Measurements from ENCODE around the gene BTNL2. TPM values are rescaled to one million over a fixed set of nuclear protein-coding genes. Genes with fewer than 3 reads are reported as not detected.

BTNL2 gene
- total RNA-seq, 1 donor from 2014 or later, result not detected

DNA sequence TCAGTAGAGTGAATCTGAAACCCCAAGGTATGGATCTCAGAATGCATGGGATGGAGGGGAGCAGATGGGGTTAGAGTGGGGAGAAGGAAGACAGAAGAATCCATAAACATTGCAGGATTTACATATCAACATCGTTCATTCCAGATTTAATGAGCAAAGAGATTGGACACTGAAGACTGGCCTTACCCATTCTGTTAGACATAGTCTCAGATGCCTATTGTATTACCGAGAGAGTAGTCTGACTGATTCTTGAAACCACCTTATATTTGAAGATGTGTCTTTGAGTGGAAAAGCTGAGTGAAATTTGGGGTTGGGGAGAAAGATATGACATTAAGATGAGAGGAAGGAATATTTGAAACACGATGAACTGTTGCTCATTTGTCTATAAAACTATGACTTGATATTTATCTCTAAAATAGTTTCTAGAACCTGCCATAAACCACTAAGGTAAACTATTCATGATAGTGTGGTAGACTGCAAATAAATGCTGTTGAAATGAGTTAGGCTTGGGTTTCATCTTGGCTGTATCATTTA lies 38.4 kb upstream of the BTNL2 start:
- Mint-ChIP-seq H3K27me3 (ENCODE audit: insufficient read depth, low read depth) (peaks cover 5% of the 10 kb centered on the region), H3K4me1 (no peaks in the 10 kb centered on the region), H3K9me3 (no peaks in the 10 kb centered on the region), H3K27ac (no peak overlapping the region), H3K36me3 (no peaks in the 10 kb centered on the region), H3K4me3 (no peak overlapping the region)
- no peaks in the 10 kb centered on the region for H3F3A ChIP-seq (ENCODE audit: low read depth)
- no peaks in the 10 kb centered on the region for H3K27me3 ChIP-seq
- no peaks in the 10 kb centered on the region for H3K79me2 ChIP-seq (ENCODE audit: low read depth)
- no peak for TF ChIP-seq EZH2phosphoT487 (IDR thresholded peaks at IDR 0.05)
- no peak for TF ChIP-seq EZH2 (IDR thresholded peaks at IDR 0.05)
- TF ChIP-seq, protein P1, sequence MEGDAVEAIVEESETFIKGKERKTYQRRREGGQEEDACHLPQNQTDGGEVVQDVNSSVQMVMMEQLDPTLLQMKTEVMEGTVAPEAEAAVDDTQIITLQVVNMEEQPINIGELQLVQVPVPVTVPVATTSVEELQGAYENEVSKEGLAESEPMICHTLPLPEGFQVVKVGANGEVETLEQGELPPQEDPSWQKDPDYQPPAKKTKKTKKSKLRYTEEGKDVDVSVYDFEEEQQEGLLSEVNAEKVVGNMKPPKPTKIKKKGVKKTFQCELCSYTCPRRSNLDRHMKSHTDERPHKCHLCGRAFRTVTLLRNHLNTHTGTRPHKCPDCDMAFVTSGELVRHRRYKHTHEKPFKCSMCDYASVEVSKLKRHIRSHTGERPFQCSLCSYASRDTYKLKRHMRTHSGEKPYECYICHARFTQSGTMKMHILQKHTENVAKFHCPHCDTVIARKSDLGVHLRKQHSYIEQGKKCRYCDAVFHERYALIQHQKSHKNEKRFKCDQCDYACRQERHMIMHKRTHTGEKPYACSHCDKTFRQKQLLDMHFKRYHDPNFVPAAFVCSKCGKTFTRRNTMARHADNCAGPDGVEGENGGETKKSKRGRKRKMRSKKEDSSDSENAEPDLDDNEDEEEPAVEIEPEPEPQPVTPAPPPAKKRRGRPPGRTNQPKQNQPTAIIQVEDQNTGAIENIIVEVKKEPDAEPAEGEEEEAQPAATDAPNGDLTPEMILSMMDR (IDR thresholded peaks at IDR 0.05), result no peak
- H3K36me3 ChIP-seq, result no peaks in the 10 kb centered on the region
- no peaks in the 10 kb centered on the region for H3K4me1 ChIP-seq
- no peak overlapping the region for H3K27ac ChIP-seq
- H2AFZ ChIP-seq (replicated peaks), result no peak overlapping the region
- H3K9me3 ChIP-seq (ENCODE audit: low read depth), result no peaks in the 10 kb centered on the region
- H4K20me1 ChIP-seq (ENCODE audit: low read depth), result no peaks in the 10 kb centered on the region
- H3K9ac ChIP-seq, result no peak overlapping the region
- no peak overlapping the region for H3K4me2 ChIP-seq
- H3K4me3 ChIP-seq, result no peak overlapping the region
- DNase-seq (ENCODE audit: low spot score), result no peak

DNA sequence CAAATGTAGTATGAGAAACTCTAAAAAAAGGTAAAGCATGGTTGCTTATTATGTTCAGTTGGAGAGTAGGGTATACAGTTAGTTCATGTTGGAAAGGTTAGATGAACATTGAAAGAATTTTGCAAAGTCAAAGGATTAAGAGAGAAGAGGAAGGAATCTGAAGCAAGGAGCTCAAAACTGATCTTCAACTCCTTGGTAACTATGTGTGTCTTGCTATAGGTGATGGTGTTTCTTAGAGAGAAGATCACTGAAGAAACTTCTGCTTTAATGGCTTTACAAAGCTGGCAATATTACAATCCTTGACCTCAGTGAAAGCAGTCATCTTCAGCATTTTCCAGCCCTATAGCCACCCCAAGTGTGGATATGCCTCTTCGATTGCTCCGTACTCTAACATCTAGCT lies 37.5 kb upstream of the BTNL2 start:
- Histone ChIP-seq H3F3A (ENCODE audit: low read depth) (no peaks in the 10 kb centered on the region), H3K9ac (no peak overlapping the region), H3K36me3 (no peaks in the 10 kb centered on the region), H3K79me2 (ENCODE audit: low read depth) (no peaks in the 10 kb centered on the region), H3K27ac (no peak overlapping the region), H3K4me3 (no peak overlapping the region), H4K20me1 (ENCODE audit: low read depth) (no peaks in the 10 kb centered on the region), H2AFZ (replicated peaks) (no peak overlapping the region), H3K4me2 (no peak overlapping the region), H3K9me3 (ENCODE audit: low read depth) (no peaks in the 10 kb centered on the region), H3K27me3 (no peaks in the 10 kb centered on the region), H3K4me1 (no peaks in the 10 kb centered on the region)
- H3K9me3 Mint-ChIP-seq, result no peaks in the 10 kb centered on the region
- no peak overlapping the region for H3K27ac Mint-ChIP-seq
- H3K4me3 Mint-ChIP-seq, result no peak overlapping the region
- H3K27me3 Mint-ChIP-seq (ENCODE audit: insufficient read depth, low read depth), result peaks cover 5% of the 10 kb centered on the region
- no peak for DNase-seq (ENCODE audit: low spot score)
- TF ChIP-seq EZH2 (IDR thresholded peaks at IDR 0.05) (no peak), EZH2phosphoT487 (IDR thresholded peaks at IDR 0.05) (no peak)
- TF ChIP-seq, protein P1 (IDR thresholded peaks at IDR 0.05), result no peak
- no peaks in the 10 kb centered on the region for H3K36me3 Mint-ChIP-seq
- H3K4me1 Mint-ChIP-seq, result no peaks in the 10 kb centered on the region

DNA sequence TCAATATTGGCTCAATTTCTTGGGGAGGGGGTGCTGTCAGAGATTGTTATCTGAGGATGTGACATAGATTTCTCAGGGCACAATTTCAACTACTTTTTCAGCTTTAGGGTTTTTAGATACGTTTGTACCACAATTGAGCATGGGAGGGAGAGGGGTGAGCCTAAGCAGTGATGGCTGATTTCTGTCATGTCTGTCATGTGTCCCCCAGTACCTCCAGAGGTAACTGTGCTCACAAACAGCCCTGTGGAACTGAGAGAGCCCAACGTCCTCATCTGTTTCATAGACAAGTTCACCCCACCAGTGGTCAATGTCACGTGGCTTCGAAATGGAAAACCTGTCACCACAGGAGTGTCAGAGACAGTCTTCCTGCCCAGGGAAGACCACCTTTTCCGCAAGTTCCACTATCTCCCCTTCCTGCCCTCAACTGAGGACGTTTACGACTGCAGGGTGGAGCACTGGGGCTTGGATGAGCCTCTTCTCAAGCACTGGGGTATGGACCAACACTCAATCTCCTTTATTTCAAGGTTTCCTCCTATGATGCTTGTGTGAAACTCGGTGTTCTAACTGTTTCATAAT lies 36.1 kb upstream of the BTNL2 start:
- H3F3A ChIP-seq (ENCODE audit: low read depth), result no peaks in the 10 kb centered on the region
- Mint-ChIP-seq H3K27me3 (ENCODE audit: insufficient read depth, low read depth) (peaks cover 5% of the 10 kb centered on the region), H3K9me3 (no peaks in the 10 kb centered on the region), H3K4me3 (no peak overlapping the region), H3K36me3 (no peaks in the 10 kb centered on the region), H3K27ac (no peak overlapping the region), H3K4me1 (no peaks in the 10 kb centered on the region)
- H4K20me1 ChIP-seq (ENCODE audit: low read depth), result no peaks in the 10 kb centered on the region
- no peak overlapping the region for H3K9ac ChIP-seq
- DNase-seq (ENCODE audit: low spot score), result no peak
- no peaks in the 10 kb centered on the region for H3K9me3 ChIP-seq (ENCODE audit: low read depth)
- no peaks in the 10 kb centered on the region for H3K4me1 ChIP-seq
- no peak overlapping the region for H2AFZ ChIP-seq (replicated peaks)
- H3K79me2 ChIP-seq (ENCODE audit: low read depth), result no peaks in the 10 kb centered on the region
- H3K27ac ChIP-seq, result no peak overlapping the region
- H3K36me3 ChIP-seq, result no peaks in the 10 kb centered on the region
- no peaks in the 10 kb centered on the region for H3K27me3 ChIP-seq
- H3K4me2 ChIP-seq, result no peak overlapping the region
- TF ChIP-seq EZH2 (IDR thresholded peaks at IDR 0.05), result no peak
- TF ChIP-seq, protein P1 (IDR thresholded peaks at IDR 0.05), result no peak
- no peak for TF ChIP-seq EZH2phosphoT487 (IDR thresholded peaks at IDR 0.05)
- H3K4me3 ChIP-seq, result no peak overlapping the region

All from neural progenitor cell (in vitro differentiated cells).